COLO668 (cell line): ENCODE measurements around the gene GKN2.

Source experiments
- DNase-seq: peaks from one replicate; lab custom pipeline; 2025; ENCODE audit not compliant: unreplicated experiment; lab: John Stamatoyannopoulos, UW

GKN2 gene

GRCh38 chr2:68925295-68925896 is 27.3 kb downstream of the GKN2 start:
- DNase-seq: peak; percentile 41

GRCh38 chr2:68921646-68922045 is 31.0 kb downstream of the GKN2 start:
- no peak for DNase-seq

GRCh38 chr2:68920481-68921170 is 32.1 kb downstream of the GKN2 start:
- DNase-seq: no peak

GRCh38 chr2:68918497-68918896 is 34.2 kb downstream of the GKN2 start:
- no peak for DNase-seq

GRCh38 chr2:68917034-68917718 is 35.5 kb downstream of the GKN2 start:
- no peak for DNase-seq

GRCh38 chr2:68916226-68916625 is 36.5 kb downstream of the GKN2 start:
- no peak for DNase-seq

- no peak for DNase-seq
These were observed 37.3 kb downstream of the GKN2 start for GRCh38 chr2:68915393-68915792.

GRCh38 chr2:68913359-68913758 is 39.3 kb downstream of the GKN2 start:
- no peak for DNase-seq

GRCh38 chr2:68912732-68913131 is 40.0 kb downstream of the GKN2 start:
- DNase-seq: no peak

GRCh38 chr2:68912111-68912510 is 40.6 kb downstream of the GKN2 start:
- no peak for DNase-seq

- DNase-seq: no peak
These were observed 41.0 kb downstream of the GKN2 start for GRCh38 chr2:68911709-68912108.

- no peak for DNase-seq
These were observed 41.4 kb downstream of the GKN2 start for GRCh38 chr2:68911246-68911645.

- peak; percentile 70 for DNase-seq
These were observed 42.7 kb downstream of the GKN2 start for GRCh38 chr2:68909793-68910674.

GRCh38 chr2:68908392-68908970 is 44.2 kb downstream of the GKN2 start:
- DNase-seq: peak; percentile 64

GRCh38 chr2:68907920-68908253 is 44.8 kb downstream of the GKN2 start:
- no peak for DNase-seq

GRCh38 chr2:68907232-68907919 is 45.3 kb downstream of the GKN2 start:
- no peak for DNase-seq

- DNase-seq: no peak
These were observed 46.0 kb downstream of the GKN2 start for GRCh38 chr2:68906716-68907115.

- no peak for DNase-seq
These were observed 47.6 kb downstream of the GKN2 start for GRCh38 chr2:68905116-68905515.

GRCh38 chr2:68901561-68901960 is 51.1 kb downstream of the GKN2 start:
- no peak for DNase-seq

GRCh38 chr2:68901199-68901514 is 51.5 kb downstream of the GKN2 start:
- DNase-seq: no peak
